ENCODE results near the gene IDUA.
"Not testable (repeated sequence)": the region's sequence is repeated elsewhere in the genome, so short reads cannot be mapped to it uniquely, and the experiment has no call there.

Gene IDUA

DNA sequence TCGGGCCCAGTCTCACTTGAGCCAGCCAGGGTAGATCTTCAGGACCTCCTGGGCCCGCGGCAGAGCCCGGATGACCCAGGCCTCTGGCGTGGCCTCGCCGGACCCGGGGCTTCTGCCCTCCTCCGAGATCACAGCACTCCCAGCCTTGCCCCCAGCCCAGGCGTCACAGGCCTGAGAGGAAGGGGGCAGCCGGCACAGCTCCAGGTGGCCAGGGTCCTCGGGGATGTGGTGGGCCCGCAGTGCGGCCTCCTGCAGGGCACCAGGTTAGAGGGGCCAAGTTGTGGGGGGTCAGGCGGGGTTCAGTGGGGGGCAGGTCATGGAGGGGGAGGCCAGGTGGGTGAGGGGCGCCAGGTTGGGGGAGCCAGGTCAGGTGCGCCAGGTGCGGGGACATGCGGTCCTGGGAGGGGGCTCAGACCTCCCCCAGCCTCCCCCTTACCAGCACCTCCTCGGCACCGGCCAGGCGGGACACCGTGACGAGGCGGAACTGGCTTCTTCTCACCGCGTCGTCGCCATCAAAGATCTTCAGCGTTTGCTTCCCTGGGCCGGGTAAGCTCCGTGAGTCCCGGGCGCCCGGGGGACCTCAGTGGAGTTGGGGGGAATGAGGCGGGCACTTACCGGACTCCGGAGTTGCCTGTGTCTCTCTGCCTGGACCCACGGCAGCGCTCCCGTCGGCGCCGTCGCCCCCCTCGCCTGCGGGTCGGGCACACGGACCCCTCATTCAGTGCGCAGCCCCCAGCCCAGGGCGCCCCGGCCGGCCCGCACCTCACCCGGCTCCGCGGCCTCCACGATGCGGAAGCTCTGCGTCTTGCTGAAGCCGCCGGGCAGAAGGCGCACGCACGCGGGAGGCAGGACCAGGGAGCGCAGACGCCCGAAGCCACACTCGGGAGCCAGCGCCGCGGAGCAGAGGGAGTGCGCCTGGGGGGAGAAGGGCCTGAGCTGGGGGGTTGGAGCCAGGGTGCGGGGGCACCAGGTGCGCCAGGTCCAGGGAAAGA lies 19.4 kb upstream of the IDUA start:
- no peak for DNase-seq (ENCODE audit: low spot score)

DNA sequence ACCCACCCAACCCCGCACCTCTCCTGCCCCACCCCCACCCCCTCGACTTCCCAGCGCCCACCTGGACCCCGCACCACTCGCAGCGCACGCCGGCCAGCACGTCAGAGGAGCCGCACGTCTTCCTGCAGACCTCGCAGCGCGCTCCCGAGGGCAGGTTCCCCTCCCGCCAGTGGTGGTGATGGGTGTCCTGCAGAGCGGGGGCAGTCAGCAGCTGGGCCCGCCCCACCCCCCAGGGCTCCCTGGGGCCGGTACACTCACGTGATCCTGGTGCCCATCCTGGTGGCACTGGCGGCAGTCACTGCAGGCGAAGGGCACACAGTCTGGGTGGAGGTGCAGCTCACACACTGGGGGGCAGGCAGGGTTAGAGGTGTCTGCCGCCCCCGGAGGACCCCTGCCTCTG lies 18.6 kb upstream of the IDUA start:
- DNase-seq (ENCODE audit: low spot score) = no peak

GRCh38 chr4:968621-969394 lies 18.0 kb upstream of the IDUA start:
- no peak for DNase-seq (ENCODE audit: low spot score)

DNA sequence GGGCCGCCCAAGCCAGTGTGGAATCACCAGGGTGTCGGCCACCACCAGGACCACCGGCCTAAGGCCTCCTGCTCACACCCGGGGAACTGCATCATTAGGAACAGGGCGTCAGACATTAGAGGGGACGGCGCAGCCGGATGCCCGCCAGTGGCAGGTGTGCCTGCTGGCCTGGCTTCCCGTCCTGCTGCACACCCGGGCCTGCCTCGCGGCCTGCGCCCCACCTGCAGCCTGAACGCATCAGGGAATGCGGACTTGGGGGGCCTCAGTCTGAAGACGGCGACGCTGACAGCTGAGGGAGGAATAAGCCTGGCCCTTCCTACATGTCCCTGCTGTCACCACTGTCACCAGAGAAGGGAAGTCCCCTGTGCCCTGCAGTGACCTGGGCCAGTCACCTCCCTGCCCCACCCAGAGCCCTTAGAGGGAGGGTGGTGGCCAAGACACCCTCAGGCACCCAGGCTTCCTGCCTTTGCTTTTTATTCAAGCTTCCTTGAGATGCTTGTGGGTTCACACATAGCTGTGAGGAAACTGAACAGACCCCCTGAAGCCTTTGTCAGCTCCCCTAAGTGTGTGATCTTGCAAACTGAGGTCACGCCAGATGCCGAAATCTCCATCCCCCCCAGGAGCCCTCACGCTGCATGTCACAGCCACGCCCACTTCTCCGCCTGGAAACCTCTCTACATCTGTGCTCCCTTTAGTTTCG lies 16.6 kb upstream of the IDUA start:
- DNase-seq (ENCODE audit: low spot score) = no peak

DNA sequence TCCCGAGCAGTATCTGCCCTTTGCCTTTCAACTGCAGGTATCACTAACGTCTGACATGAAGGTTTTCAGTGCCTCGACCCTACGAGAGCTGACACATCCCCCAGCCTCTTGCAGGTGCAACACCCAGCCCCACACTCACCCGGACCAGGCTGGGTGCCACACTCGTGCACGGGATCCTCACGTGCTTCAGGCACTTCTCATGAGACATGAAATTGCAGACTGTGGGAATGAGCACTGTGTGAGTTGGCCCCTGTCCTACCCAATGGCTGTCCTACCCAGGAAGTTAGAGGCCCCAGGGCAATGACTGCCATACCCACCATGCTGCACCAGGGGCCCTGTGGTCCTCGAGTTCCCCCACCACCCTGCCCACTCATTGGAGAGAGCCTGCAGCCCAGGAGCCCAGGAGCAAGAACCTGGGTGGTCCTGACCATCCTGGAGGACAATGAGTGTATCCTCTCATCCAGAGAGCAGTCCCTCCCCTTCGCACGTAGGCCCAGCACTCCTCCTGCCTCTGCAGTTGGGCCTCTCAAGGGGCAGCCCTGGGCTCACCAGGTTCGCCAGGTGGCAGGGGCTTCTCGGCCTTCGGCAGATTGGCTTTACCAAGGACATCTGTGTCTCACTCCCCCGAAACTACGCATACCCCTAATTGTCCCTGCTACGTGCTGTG lies 15.9 kb upstream of the IDUA start:
- DNase-seq (ENCODE audit: low spot score) = no peak

DNA sequence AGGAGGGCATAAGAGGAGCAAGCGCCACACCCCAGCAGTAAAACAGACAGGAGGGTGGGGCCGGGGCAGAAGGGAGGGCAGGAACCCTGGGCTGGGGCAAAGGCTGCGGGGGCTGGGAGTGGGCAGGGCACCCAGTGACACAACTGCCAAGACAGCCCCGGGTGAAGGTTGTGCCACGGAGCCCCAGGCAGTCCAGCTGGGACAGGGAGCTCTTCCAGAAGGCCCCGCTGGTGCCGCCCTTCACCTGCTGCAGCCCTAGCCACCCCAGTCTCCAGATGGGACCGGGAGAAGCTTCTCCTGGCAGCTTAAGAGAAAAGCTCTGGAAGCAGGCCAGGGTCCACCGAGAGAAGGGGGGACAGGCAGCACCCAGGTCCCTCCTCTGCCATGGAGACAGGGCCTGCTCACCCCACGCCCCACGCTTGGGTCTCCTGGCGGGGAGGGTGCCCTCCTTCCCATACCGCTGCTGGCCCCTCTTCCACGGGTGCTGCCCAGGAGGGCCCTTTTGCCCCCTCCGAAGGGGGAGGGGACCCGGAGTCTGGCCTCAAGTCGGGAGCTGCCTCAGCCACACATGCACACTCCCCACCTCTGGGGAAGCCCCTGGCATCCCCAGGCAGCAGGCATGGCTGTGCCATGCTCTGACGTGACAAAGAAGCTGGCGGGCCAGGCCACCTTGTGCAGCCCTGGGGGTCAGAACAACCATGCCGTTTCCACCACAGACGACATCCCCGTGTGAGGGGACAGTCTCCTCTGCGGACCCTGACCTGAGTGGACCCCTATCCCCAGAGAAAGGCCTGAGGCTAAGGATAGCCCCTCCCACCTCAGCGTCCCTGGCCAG lies 15.0 kb upstream of the IDUA start:
- no peak for DNase-seq (ENCODE audit: low spot score)

DNA sequence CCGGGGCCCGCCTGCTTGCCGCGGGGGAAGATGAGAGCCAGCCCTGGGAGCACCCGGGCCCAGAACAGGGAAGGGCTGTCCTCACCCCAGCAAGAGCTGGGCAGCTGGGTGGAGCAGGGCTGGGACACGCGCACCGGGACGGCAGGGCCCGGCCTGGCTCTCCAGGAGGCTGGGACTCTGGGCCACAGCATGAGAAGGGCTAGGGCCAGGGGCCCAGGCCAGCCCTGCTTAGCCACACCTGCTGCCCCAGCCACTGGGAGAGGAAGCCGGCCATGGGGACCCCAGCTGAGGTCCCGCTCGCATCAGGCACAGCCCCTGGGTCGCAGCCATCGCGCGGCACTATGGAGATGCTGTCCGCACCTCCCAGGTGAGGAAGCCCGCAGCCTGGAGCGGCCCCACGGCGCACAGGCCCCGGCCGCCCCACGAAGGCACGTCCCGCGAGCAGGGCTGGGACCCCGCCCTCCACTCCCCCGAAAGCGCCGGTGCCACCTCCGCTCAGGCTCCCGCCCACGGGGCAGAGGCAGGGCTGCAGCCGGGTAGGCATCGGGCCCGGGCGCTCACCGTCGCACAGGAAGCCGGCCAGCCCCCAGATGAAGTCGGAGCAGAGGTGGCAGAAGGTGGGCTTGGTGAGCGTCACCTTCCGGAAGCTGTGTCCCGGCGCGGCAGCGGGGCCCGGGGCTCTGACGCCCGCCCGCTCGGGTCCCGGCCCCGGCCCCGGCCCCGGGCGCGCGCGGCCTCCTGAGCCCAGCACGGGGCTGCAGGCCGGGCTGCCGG lies 14.0 kb upstream of the IDUA start:
- DNase-seq (ENCODE audit: low spot score) = no peak

DNA sequence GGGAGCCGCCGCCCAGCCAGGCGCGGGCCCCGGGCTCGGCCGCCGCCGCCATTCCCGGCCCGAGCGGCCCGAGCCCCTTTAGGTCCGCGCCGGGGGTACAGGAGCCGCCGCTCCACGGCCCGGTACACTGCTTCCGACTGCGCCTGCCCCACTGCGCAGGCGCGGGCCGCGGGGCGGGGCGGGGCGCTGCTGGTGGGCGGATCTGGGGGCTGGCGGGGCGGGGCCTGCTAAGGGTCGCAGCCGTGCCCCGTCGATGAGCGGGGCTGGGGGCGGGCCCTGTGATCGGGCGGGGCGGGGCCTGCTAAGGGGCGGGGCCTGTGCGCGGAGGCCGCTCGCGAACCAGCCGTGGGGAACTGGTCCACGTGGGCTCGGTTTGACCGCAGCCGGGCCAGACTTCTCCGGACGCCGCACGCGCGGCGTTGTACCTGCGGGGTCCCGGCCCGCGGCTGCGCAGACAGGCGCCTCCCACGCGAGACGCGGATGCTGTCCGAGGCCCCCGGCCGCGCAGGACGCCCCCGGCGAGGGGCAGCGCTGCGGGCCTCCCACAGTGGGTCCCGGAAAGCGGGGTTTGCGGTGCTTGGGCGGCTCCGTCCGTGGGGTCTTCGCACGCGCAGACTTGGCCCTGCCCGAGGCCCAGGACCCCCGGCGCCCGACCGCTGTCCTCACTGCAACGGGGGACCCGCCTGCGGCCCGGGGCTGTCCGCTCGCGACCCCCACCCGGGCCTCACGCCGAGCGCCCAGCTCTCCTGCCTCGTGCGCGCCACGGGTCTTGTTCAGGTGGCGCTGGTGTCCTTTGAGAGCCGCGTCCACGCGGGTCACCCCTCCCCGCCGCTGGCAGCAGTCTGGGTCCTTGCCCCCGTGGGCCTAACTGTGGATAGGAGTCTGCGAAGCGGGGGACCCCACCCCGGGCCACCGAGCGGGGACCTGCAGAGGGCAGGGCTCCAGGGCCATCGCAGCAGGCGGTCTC lies 13.1 kb upstream of the IDUA start, which contains the start of gene DGKQ:
Gene DGKQ, minus strand, starts transcription at position 139 of the 967 bp plus-strand sequence. Its CDS starts 87 bp downstream, at position 52.
- peak; percentile 94 for DNase-seq (ENCODE audit: low spot score)

GRCh38 chr4:974668-975067 lies 12.2 kb upstream of the IDUA start:
- no peak for DNase-seq (ENCODE audit: low spot score)

DNA sequence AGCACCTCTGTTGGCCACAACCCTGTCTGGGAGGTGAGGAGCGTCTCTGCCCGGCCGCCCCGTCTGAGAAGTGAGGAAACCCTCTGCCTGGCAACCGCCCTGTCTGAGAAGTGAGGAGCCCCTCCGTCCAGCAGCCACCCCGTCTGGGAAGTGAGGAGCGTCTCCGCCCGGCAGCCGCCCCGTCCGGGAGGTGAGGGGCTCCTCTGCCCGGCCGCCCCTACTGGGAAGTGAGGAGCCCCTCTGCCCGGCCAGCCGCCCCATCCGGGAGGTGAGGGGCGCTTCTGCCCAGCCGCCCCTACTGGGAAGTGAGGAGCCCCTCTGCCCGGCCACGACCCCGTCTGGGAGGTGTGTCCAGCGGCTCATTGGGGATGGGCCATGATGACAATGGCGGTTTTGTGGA lies 10.8 kb upstream of the IDUA start:
- DNase-seq (ENCODE audit: low spot score) = not testable (repeated sequence)

- peak; percentile 74 for DNase-seq (ENCODE audit: low spot score)
These were observed 7.7 kb upstream of the IDUA start for GRCh38 chr4:978957-979701.

DNA sequence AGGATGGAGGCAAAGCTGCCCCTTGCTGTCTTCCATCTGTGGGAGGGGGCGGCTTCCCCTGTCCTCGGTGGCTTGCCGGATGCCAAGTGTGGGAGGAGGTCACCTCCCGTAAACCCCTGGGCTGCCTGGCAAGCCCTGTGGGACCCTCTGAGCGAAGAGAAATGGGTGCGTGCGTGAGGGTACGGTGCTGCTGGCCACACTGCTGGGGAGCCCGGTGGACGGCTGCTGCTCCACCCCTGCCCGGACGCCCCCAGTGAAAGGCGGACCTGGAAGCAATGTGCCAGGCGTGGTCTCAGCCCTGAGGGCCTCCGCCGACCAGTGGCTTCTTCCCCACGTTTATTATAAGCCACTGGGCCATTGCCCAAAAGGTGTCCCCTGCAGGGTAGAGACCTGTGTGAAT lies 4.6 kb upstream of the IDUA start:
- DNase-seq (ENCODE audit: low spot score) = no peak

DNA sequence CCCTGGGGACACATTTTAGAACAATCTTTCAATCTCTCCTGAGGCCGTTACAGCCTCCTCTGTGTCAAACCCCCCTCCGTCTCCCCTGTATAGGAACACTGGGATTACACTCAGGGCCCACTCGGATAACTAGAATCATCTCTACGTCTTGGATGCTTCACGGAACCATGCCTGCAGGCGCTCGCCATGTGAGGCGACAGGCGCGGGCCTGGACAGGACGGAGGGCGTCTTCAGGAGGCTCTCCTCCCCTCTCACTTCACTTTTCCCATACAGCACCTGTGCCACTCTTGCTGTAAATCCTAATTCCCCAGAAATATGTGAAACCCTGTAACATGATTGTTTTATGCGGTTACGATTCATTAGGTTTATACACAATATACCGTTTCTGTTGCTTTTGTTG lies 4.0 kb upstream of the IDUA start:
- no peak for DNase-seq (ENCODE audit: low spot score)

DNA sequence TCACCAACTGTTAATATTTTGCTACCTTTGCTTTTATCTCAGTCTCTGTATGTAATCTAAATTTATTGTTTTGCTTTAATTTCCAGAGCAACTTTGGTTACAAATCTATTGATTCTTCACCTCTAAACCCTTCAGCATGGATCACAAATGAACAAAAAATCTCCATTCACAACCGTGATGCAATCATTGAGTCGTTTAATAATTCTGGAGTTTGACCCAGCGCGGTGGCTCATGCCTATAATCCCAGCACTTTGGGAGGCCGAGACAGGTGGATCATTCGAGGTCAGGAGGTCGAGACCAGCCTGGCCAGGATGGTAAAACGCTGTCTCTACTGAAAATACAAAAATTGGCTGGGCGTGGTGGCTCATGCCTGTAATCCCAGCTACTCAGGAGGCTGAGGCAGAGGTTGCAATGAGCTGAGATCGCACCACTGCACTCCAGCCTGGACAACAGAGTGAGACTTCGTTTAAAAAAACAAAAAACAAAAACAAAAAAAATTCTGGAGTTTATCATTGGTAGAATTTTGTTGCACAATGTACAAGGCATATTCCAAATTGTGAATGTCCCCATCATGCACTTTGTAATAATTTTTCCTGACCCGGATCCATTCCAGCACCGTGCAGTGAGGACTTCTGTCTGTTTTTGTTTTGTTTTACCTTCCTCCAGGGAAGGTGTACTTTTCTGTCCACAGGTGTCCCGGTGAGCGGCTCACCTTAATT lies 2.3 kb upstream of the IDUA start:
- no peak for DNase-seq (ENCODE audit: low spot score)

GRCh38 chr4:985123-985830 lies 1.6 kb upstream of the IDUA start:
- DNase-seq (ENCODE audit: low spot score) = peak; percentile 93

DNA sequence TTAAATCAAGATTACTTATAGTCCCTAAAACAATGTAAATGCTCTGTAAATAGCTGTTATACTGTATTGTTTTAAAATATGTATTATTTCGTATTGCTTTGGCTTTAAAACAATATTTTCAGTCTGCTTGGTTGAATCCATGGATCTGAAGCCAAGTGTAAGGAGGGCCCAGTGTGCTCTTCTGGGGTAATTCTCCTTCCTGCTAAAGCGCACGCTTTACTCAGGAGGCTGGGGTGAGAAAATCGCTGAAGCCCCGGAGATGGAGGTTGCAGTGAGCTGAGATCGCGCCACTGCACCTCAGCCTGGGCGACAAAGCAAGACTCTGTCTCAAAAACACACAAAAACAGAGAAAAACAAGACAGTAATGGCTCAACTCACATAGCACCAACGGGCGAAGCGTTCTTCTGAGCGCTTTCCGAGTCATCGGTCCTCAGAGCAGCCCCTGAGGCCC lies 391 bp upstream of the IDUA start:
- no peak for DNase-seq (ENCODE audit: low spot score)
